ENCODE measurements around the gene MTMR4. TPM values are rescaled to one million over a fixed set of nuclear protein-coding genes. Genes with fewer than 3 reads are reported as not detected.

The MTMR4 gene
- total RNA-seq, 2 experiments from 2014 or later = 73.3 to 82.1 TPM

GRCh38 chr17:58531661-58532554 lies 17.5 kb upstream of the MTMR4 start:
- peaks cover 39% of the 10 kb centered on the region for H3K27me3 Mint-ChIP-seq
- H3K36me3 Mint-ChIP-seq (ENCODE audit: low read depth) = no peaks in the 10 kb centered on the region
- no peaks in the 10 kb centered on the region for H3K9me3 Mint-ChIP-seq
- peak; percentile 50 for DNase-seq
- ChIA-PET CTCF (interaction anchor here (0.7 to 1.4 kb wide), 4 partner anchors 10 to 355 kb away, joined by 3 to 9 read pairs (median 4); no protein-coding TSS in a partner anchor), POLR2A (interaction anchor here (1.2 to 3.8 kb wide), 3 partner anchors 13 to 1088 kb away, joined by 3 to 23 read pairs (median 20); partner anchors contain the start of gene CLTC)
- peak overlapping the region; percentile 53 for H3K4me3 Mint-ChIP-seq
- no peak overlapping the region for H3K27ac Mint-ChIP-seq
- TF ChIP-seq, protein P1, sequence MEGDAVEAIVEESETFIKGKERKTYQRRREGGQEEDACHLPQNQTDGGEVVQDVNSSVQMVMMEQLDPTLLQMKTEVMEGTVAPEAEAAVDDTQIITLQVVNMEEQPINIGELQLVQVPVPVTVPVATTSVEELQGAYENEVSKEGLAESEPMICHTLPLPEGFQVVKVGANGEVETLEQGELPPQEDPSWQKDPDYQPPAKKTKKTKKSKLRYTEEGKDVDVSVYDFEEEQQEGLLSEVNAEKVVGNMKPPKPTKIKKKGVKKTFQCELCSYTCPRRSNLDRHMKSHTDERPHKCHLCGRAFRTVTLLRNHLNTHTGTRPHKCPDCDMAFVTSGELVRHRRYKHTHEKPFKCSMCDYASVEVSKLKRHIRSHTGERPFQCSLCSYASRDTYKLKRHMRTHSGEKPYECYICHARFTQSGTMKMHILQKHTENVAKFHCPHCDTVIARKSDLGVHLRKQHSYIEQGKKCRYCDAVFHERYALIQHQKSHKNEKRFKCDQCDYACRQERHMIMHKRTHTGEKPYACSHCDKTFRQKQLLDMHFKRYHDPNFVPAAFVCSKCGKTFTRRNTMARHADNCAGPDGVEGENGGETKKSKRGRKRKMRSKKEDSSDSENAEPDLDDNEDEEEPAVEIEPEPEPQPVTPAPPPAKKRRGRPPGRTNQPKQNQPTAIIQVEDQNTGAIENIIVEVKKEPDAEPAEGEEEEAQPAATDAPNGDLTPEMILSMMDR (IDR thresholded peaks at IDR 0.05) = no peak
- no peaks in the 10 kb centered on the region for H3K4me1 Mint-ChIP-seq (ENCODE audit: low read depth)
- intact Hi-C loops (cut with micrococcal nuclease) = no loop called here
- peak; percentile 89 for ATAC-seq

DNA sequence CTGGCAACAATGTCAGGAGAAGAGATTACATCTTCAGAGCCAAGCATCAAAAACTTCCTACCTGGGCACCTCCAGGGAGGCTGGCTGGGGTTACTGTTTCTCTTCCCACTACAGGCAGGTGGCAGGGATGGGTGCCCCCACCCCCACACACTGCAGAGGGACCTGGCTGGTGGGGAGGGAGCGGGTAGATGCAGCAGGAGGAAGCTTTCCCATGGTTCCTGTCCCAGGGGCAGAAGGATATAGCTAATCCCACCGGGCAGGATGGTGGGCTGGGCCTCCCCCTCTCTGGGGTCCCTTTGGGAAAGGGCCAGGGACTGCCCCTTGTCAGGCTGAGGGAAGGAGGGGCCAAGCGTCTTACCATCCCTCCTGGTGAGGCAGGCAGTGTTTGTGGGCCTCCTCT lies 16.7 kb upstream of the MTMR4 start:
- ATAC-seq = no peak

GRCh38 chr17:58530655-58531054 lies 16.2 kb upstream of the MTMR4 start:
- intact Hi-C loops (cut with micrococcal nuclease) = no loop called here
- H3K4me1 Mint-ChIP-seq (ENCODE audit: low read depth) = no peaks in the 10 kb centered on the region
- H3K4me3 Mint-ChIP-seq = no peak overlapping the region
- ATAC-seq = no peak
- no peaks in the 10 kb centered on the region for H3K36me3 Mint-ChIP-seq (ENCODE audit: low read depth)
- ChIA-PET POLR2A (interaction anchor here (0.6 to 5.2 kb wide), 4 partner anchors 12 to 477 kb away, joined by 4 to 37 read pairs (median 12); partner anchors contain the start of gene MTMR4), CTCF (interaction anchor here (0.8 to 1.2 kb wide), 2 partner anchors 11 to 12 kb away, joined by 3 to 4 read pairs; no protein-coding TSS in a partner anchor)
- H3K9me3 Mint-ChIP-seq = no peaks in the 10 kb centered on the region
- DNase-seq = no peak
- H3K27me3 Mint-ChIP-seq = peaks cover 37% of the 10 kb centered on the region
- TF ChIP-seq, protein P1 (IDR thresholded peaks at IDR 0.05) = no peak
- H3K27ac Mint-ChIP-seq = no peak overlapping the region

More for the DNA sequence above, 16.7 kb upstream of the MTMR4 start:
- Mint-ChIP-seq H3K4me1 (ENCODE audit: low read depth) (no peaks in the 10 kb centered on the region), H3K36me3 (ENCODE audit: low read depth) (no peaks in the 10 kb centered on the region), H3K27me3 (peaks cover 39% of the 10 kb centered on the region), H3K27ac (no peak overlapping the region), H3K4me3 (peak overlapping the region; percentile 28), H3K9me3 (no peaks in the 10 kb centered on the region)
- intact Hi-C loops (cut with micrococcal nuclease) = no loop called here
- ChIA-PET CTCF (interaction anchor here (1.2 to 1.4 kb wide), 2 partner anchors 11 to 12 kb away, joined by 3 to 9 read pairs; no protein-coding TSS in a partner anchor), POLR2A (interaction anchor here (0.9 to 5.2 kb wide), 3 partner anchors 13 to 100 kb away, joined by 4 to 37 read pairs (median 20); partner anchors contain the start of gene MTMR4)
- TF ChIP-seq, protein P1 (IDR thresholded peaks at IDR 0.05) = no peak
- DNase-seq = no peak

GRCh38 chr17:58529275-58529674 lies 14.8 kb upstream of the MTMR4 start:
- TF ChIP-seq, protein P1 (IDR thresholded peaks at IDR 0.05) = no peak
- intact Hi-C loops (cut with micrococcal nuclease) = no loop called here
- Mint-ChIP-seq H3K9me3 (no peaks in the 10 kb centered on the region), H3K27me3 (peaks cover 26% of the 10 kb centered on the region), H3K27ac (no peak overlapping the region), H3K4me1 (ENCODE audit: low read depth) (no peaks in the 10 kb centered on the region), H3K36me3 (ENCODE audit: low read depth) (no peaks in the 10 kb centered on the region), H3K4me3 (no peak overlapping the region)
- ChIA-PET CTCF (interaction anchor here (2.7 kb wide), 1 partner anchor 11 kb away, joined by 11 read pairs; no protein-coding TSS in a partner anchor), POLR2A (interaction anchor here (3.8 to 5.2 kb wide), 2 partner anchors 11 to 102 kb away, joined by 20 to 37 read pairs; no protein-coding TSS in a partner anchor)
- no peak for ATAC-seq
- DNase-seq = no peak
